Measurements from ENCODE around the gene LNX1. TPM values are rescaled to one million over a fixed set of nuclear protein-coding genes. Genes with fewer than 3 reads are reported as not detected.

The LNX1 gene
- total RNA-seq, 1 experiment from 2014 or later = 3.3 TPM

DNA sequence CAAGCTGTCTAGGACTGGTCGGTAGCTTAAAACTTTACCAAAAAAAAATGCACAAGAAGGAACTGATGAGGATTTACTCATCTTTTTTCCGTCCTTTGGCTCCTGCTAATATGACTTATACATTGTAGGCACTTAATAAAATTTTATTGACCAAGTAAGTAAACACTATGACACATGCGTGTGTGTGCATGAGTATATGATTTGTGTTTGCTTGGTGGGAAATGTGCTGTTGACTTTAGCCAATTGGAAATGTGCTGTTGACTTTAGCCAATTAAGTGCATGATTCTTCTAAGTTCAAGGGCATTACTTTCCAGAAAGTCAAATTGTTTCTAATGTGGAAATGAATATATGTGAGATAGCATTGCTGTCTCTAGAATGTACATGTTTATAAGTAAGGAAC is 135.5 kb downstream of the LNX1 start:
- H3K9me2 ChIP-seq (ENCODE audit: insufficient read depth) = no peaks in the 10 kb centered on the region
- ChIA-PET POLR2A (no interaction called here), CTCF (no interaction called here), RAD21 (ENCODE audit: low non-redundant PET in 1 of 2, low total read pairs in 2 of 2, uncharacterized antibody in 2 of 2, unreplicated experiment in 2 of 2) (no interaction called here)
- no TSS peak for BruUV-seq (replicated peaks)
- no peaks in the 10 kb centered on the region for H3K9me3 ChIP-seq (ENCODE audit: control insufficient read depth in 1 of 2, insufficient read depth in 1 of 2, low read depth in 1 of 2, low read length in 2 of 2)
- TF ChIP-seq RAD21 (IDR thresholded peaks at IDR 0.05; ENCODE audit: low read depth) (no peak), POLR2A (IDR thresholded peaks at IDR 0.05; ENCODE audit: borderline replicate concordance, extremely low read depth, insufficient read depth, insufficient read length) (no peak), EZH2phosphoT487 (IDR thresholded peaks at IDR 0.05; ENCODE audit: borderline replicate concordance) (no peak), YY1 (IDR thresholded peaks at IDR 0.05; ENCODE audit: extremely low read depth, insufficient replicate concordance, low read depth, low read length) (no peak), SIN3A (IDR thresholded peaks at IDR 0.05; ENCODE audit: low read depth) (no peak), EZH2 (IDR thresholded peaks at IDR 0.05) (no peak), EGR1 (IDR thresholded peaks at IDR 0.05; ENCODE audit: low read depth) (no peak), ZFX (IDR thresholded peaks at IDR 0.05) (no peak), FOSL1 (IDR thresholded peaks at IDR 0.05; ENCODE audit: low read depth) (no peak), ZNF274 (IDR thresholded peaks at IDR 0.05; ENCODE audit: low read depth, low read length) (no peak), SRF (IDR thresholded peaks at IDR 0.05; ENCODE audit: low read depth) (no peak), POLR2AphosphoS5 (IDR thresholded peaks at IDR 0.05; ENCODE audit: low read depth, low read length) (no peak)
- TF ChIP-seq, protein P1, sequence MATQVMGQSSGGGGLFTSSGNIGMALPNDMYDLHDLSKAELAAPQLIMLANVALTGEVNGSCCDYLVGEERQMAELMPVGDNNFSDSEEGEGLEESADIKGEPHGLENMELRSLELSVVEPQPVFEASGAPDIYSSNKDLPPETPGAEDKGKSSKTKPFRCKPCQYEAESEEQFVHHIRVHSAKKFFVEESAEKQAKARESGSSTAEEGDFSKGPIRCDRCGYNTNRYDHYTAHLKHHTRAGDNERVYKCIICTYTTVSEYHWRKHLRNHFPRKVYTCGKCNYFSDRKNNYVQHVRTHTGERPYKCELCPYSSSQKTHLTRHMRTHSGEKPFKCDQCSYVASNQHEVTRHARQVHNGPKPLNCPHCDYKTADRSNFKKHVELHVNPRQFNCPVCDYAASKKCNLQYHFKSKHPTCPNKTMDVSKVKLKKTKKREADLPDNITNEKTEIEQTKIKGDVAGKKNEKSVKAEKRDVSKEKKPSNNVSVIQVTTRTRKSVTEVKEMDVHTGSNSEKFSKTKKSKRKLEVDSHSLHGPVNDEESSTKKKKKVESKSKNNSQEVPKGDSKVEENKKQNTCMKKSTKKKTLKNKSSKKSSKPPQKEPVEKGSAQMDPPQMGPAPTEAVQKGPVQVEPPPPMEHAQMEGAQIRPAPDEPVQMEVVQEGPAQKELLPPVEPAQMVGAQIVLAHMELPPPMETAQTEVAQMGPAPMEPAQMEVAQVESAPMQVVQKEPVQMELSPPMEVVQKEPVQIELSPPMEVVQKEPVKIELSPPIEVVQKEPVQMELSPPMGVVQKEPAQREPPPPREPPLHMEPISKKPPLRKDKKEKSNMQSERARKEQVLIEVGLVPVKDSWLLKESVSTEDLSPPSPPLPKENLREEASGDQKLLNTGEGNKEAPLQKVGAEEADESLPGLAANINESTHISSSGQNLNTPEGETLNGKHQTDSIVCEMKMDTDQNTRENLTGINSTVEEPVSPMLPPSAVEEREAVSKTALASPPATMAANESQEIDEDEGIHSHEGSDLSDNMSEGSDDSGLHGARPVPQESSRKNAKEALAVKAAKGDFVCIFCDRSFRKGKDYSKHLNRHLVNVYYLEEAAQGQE (IDR thresholded peaks at IDR 0.05; ENCODE audit: low read depth) = no peak
- TF ChIP-seq, protein P2, sequence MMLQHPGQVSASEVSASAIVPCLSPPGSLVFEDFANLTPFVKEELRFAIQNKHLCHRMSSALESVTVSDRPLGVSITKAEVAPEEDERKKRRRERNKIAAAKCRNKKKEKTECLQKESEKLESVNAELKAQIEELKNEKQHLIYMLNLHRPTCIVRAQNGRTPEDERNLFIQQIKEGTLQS (IDR thresholded peaks at IDR 0.05) = no peak
- TF ChIP-seq, protein P3, sequence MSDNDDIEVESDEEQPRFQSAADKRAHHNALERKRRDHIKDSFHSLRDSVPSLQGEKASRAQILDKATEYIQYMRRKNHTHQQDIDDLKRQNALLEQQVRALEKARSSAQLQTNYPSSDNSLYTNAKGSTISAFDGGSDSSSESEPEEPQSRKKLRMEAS (IDR thresholded peaks at IDR 0.05) = no peak
- H3K4me3 ChIP-seq (replicated peaks in 1 of 2; ENCODE audit: low read depth in 1 of 2, low read length in 2 of 2) = no peak overlapping the region
- no peak overlapping the region for H3K27ac ChIP-seq (ENCODE audit: low read depth, low read length)
- ATAC-seq (no peak), DNase-seq (ENCODE audit: low read depth, low spot score) (no peak)
- 0 out of 2 replicates have a peak, but pooled peaks cover 10% of the 10 kb centered on the region for H4K20me1 ChIP-seq (ENCODE audit: insufficient read depth)
- peaks cover 3 to 5% of the 10 kb centered on the region in 2 experiments; a peak in 3 of 4 replicates for H3K4me1 ChIP-seq (ENCODE audit: control insufficient read depth in 1 of 2, insufficient read depth in 2 of 2, low read length in 2 of 2)
- H3K27me3 ChIP-seq (ENCODE audit: insufficient read depth, low read length) = no peaks in the 10 kb centered on the region
- no peak overlapping the region for H2AFZ ChIP-seq (ENCODE audit: low read depth, low read length, poor library complexity, severe bottlenecking)
- peaks cover 15 to 23% of the 10 kb centered on the region in 2 experiments; a peak in 2 of 4 replicates for H3K36me3 ChIP-seq (ENCODE audit: control insufficient read depth in 1 of 2, insufficient read depth in 2 of 2, low read length in 2 of 2)
- no peak overlapping the region for H3K9ac ChIP-seq (ENCODE audit: low read length)
- 0 out of 2 replicates have a peak, but pooled peaks cover 3% of the 10 kb centered on the region for H3K79me2 ChIP-seq (ENCODE audit: insufficient read depth, low read length)
- H3K4me2 ChIP-seq (ENCODE audit: low read length) = no peak overlapping the region
- intact Hi-C loops (cut with micrococcal nuclease) = no loop called here

Data from HCT116 (cell line).